ENCODE data around the gene SLC35A4. TPM values are rescaled to one million over a fixed set of nuclear protein-coding genes. Genes with fewer than 3 reads are reported as not detected.

SLC35A4 gene
- 29.9 and 37.6 TPM in 2 replicates for total RNA-seq

GRCh38 chr5:140564196-140565023 is at the start of gene SLC35A4, which contains the start of gene APBB3:
TSS of gene SLC35A4 (plus strand) at chr5:140564828. CDS start at chr5:140567170, 2,342 bp downstream.
TSS of gene APBB3 (minus strand) at chr5:140564598. CDS start at chr5:140564245, 353 bp downstream.

DNA sequence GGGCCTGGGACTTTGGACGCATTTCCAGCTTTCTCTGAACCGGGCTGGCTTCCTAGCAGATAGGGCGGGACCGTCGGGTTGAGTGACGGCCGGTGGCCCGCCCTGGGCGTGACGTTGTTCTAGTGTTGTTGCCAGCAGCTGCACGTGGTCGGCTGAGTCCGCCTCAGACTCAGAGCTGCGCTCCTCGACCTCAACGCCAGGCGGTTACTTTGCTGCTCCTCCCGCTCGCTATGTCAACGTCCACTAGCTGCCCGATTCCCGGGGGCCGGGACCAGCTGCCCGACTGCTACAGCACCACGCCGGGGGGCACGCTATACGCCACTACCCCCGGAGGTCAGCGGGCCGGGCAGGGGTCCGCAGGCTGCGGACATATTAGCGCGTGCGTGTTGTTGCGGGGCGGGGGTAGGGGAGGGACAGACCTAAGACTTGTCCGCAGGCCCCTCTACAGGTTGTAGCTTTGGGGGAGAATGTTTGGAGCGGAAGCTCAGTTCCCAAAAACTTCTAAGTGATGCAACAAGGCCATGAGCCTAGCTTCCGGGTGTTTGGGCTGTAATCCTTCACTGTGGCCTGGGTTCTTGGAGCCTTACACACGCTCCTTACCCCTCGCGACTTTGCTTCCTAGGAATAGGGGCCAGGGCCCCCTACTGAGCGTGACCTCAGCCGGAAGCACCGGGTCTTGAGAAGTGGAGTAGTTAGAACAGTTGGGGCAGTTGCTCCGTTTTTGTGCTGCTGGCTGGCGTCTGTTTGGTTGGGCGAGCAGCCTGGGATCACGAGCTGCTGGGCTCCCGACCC is 16.9 kb upstream of the SLC35A4 start, which contains the start of gene EIF4EBP3:
Gene EIF4EBP3, plus strand, starts transcription at position 155 of the 792 bp plus-strand sequence. Its CDS starts 76 bp downstream, at position 231.

GRCh38 chr5:140557136-140557805 is 7.4 kb upstream of the SLC35A4 start, which contains the start of gene SRA1:
TSS of gene SRA1 (minus strand) at chr5:140557473. CDS start at chr5:140557452, 21 bp downstream.

Other genes with a start within 250 kb of the SLC35A4 start
- gene HBEGF, start 218.2 kb upstream of the SLC35A4 start, total RNA-seq = 0.17 and 1.3 TPM in 2 replicates
- gene SLC4A9, start 204.6 kb upstream of the SLC35A4 start, total RNA-seq = under 0.01 TPM in 1 of 2 replicates, not detected in the other
- gene ANKHD1, start 163.0 kb upstream of the SLC35A4 start, total RNA-seq = 24.9 and 31.5 TPM in 2 replicates
- 1.4 and 7.2 TPM in 2 replicates for gene EIF4EBP3, start 17.2 kb upstream of the SLC35A4 start, total RNA-seq
- 18.2 and 42.6 TPM in 2 replicates for gene SRA1, start 7.4 kb upstream of the SLC35A4 start, total RNA-seq
- 11.1 and 16.0 TPM in 2 replicates for gene APBB3, start 230 bp upstream of the SLC35A4 start, total RNA-seq
- gene CD14, start 68.3 kb downstream of the SLC35A4 start, total RNA-seq = 0.17 and 4.3 TPM in 2 replicates
- 8.6 and 11.8 TPM in 2 replicates for gene TMCO6, start 74.6 kb downstream of the SLC35A4 start, total RNA-seq
- 52.4 and 86.2 TPM in 2 replicates for gene NDUFA2, start 82.8 kb downstream of the SLC35A4 start, total RNA-seq
- gene IK, start 83.0 kb downstream of the SLC35A4 start, total RNA-seq = 49.4 and 66.8 TPM in 2 replicates
- 11.1 and 14.2 TPM in 2 replicates for gene WDR55, start 100.1 kb downstream of the SLC35A4 start, total RNA-seq
- not detected in 2 replicates for gene DND1, start 108.7 kb downstream of the SLC35A4 start, total RNA-seq
- 51.8 and 56.4 TPM in 2 replicates for gene HARS1, start 126.5 kb downstream of the SLC35A4 start, total RNA-seq
- gene HARS2, start 126.6 kb downstream of the SLC35A4 start, total RNA-seq = 15.4 and 18.9 TPM in 2 replicates
- gene ZMAT2, start 135.6 kb downstream of the SLC35A4 start, total RNA-seq = 26.7 and 33.5 TPM in 2 replicates
- gene PCDHA1, start 221.3 kb downstream of the SLC35A4 start, total RNA-seq = not detected in 2 replicates
- gene PCDHA2, start 230.0 kb downstream of the SLC35A4 start, total RNA-seq = not detected in 2 replicates
- gene PCDHA3, start 236.2 kb downstream of the SLC35A4 start, total RNA-seq = 0.12 TPM in 1 of 2 replicates, not detected in the other
- gene PCDHA4, start 242.2 kb downstream of the SLC35A4 start, total RNA-seq = 0.23 TPM in 1 of 2 replicates, not detected in the other